GM23338 (cell line): ENCODE results near the gene MAP2K3. TPM values are rescaled to one million over a fixed set of nuclear protein-coding genes. Genes with fewer than 3 reads are reported as not detected.

Experiments used
- ATAC-seq: fragments of 200-7000 bp; cut with Tn5 transposase; 3 replicates; pipeline ENCODE4 v1.9.1; 2020
- DNase-seq: peaks from one replicate; pipeline ENCODE4 v3.0.0-alpha.2; 2015; ENCODE audit warnings: low spot score
- H2AFZ ChIP-seq: fragments of 200-600 bp; sonication (generic); 2 replicates; pipeline ENCODE4 v1.8.0; 2016; ENCODE audit warnings: antibody characterized with exemption, mild to moderate bottlenecking, moderate library complexity
- H3F3A ChIP-seq: fragments of 200-600 bp; sonication (generic); replicated peaks from 2 replicates; pipeline ENCODE4 v1.8.0; 2017; ENCODE audit warnings: antibody characterized with exemption, mixed run types, low read depth
- H3K27ac ChIP-seq: fragments of 200-600 bp; sonication (generic); 2 replicates; pipeline ENCODE4 v1.6.1; 2016; ENCODE audit warnings: low read depth
- H3K27me3 ChIP-seq: fragments of 200-600 bp; sonication (generic); 2 replicates; pipeline ENCODE4 v1.8.0; 2016; ENCODE audit warnings: mild to moderate bottlenecking, mixed run types, moderate library complexity; ENCODE audit not compliant: insufficient read depth
- H3K36me3 ChIP-seq: fragments of 200-600 bp; sonication (generic); 2 replicates; pipeline ENCODE4 v1.8.0; 2016; ENCODE audit warnings: mild to moderate bottlenecking; ENCODE audit not compliant: insufficient read depth
- H3K4me1 ChIP-seq: fragments of 200-600 bp; sonication (generic); 2 replicates; pipeline ENCODE4 v1.8.0; 2016; ENCODE audit warnings: mild to moderate bottlenecking, moderate library complexity; ENCODE audit not compliant: insufficient read depth
- H3K4me2 ChIP-seq: fragments of 200-600 bp; sonication (generic); 2 replicates; pipeline ENCODE4 v1.7.1; 2017; ENCODE audit warnings: mixed run types
- H3K4me3 ChIP-seq: fragments of 200-600 bp; sonication (generic); 2 replicates; pipeline ENCODE4 v1.6.1; 2016; ENCODE audit warnings: mixed run types
- H3K79me2 ChIP-seq: fragments of 200-600 bp; sonication (generic); replicated peaks from 2 replicates; pipeline ENCODE4 v1.8.0; 2017; ENCODE audit warnings: mild to moderate bottlenecking; ENCODE audit not compliant: insufficient read depth
- H3K9me2 ChIP-seq: fragments of 200-600 bp; sonication (generic); 2 replicates; pipeline ENCODE4 v1.8.0; 2017; ENCODE audit not compliant: insufficient read depth
- H4K20me1 ChIP-seq: fragments of 200-600 bp; sonication (generic); replicated peaks from 2 replicates; pipeline ENCODE4 v1.8.0; 2017; ENCODE audit warnings: mild to moderate bottlenecking; ENCODE audit not compliant: insufficient read depth
- H3K27ac Mint-ChIP-seq: 2 replicates; pipeline ENCODE4 v1.8.0; 2020; ENCODE audit warnings: inconsistent platforms, mild to moderate bottlenecking, moderate library complexity, mixed read lengths
- H3K27me3 Mint-ChIP-seq: 3 replicates; pipeline ENCODE4 v1.8.0; 2022; ENCODE audit warnings: low read depth, mild to moderate bottlenecking, moderate library complexity, mixed read lengths, inconsistent platforms; ENCODE audit not compliant: insufficient read depth, poor library complexity
- H3K36me3 Mint-ChIP-seq: 3 replicates; pipeline ENCODE4 v1.8.0; 2021; ENCODE audit warnings: low read depth, mild to moderate bottlenecking, inconsistent platforms, moderate library complexity, mixed read lengths
- H3K4me1 Mint-ChIP-seq: 3 replicates; pipeline ENCODE4 v1.8.0; 2020; ENCODE audit warnings: mild to moderate bottlenecking, inconsistent platforms, mixed read lengths
- H3K4me3 Mint-ChIP-seq: 3 replicates; pipeline ENCODE4 v1.8.0; 2021; ENCODE audit warnings: moderate library complexity, mild to moderate bottlenecking, inconsistent platforms, mixed read lengths
- H3K9me3 Mint-ChIP-seq: 3 replicates; pipeline ENCODE4 v1.8.0; 2020; ENCODE audit warnings: moderate library complexity, mild to moderate bottlenecking, inconsistent platforms, mixed read lengths
- CTCF ChIP-seq, 2 experiments: fragments of 200-600 bp in 1 of 2; sonication (generic) in 1 of 2; conservative IDR thresholded peaks; 2 replicates each; pipeline versions ENCODE4 v1.5.1 to v1.6.1; 2016 to 2017; ENCODE audit warnings: antibody characterized with exemption in 2 of 2, low read depth in 2 of 2, mild to moderate bottlenecking in 2 of 2, moderate library complexity in 1 of 2
- EZH2 ChIP-seq: fragments of 200-600 bp; sonication (generic); IDR thresholded peaks from one replicate; pipeline ENCODE4 v1.8.0; 2017; ENCODE audit warnings: antibody characterized with exemption, mild to moderate bottlenecking, low read depth; ENCODE audit not compliant: unreplicated experiment
- EZH2phosphoT487 ChIP-seq: fragments of 200-600 bp; sonication (generic); IDR thresholded peaks from one replicate; pipeline ENCODE4 v1.8.1; 2018; ENCODE audit warnings: antibody characterized with exemption; ENCODE audit not compliant: unreplicated experiment
- JUNB ChIP-seq: IDR thresholded peaks from one replicate; pipeline ENCODE4 v1.6.1; 2016; ENCODE audit warnings: antibody characterized with exemption; ENCODE audit not compliant: unreplicated experiment
- POLR2AphosphoS5 ChIP-seq: IDR thresholded peaks from 2 replicates; pipeline ENCODE4 v1.6.1; 2016; ENCODE audit warnings: antibody characterized with exemption, low read depth
- REST ChIP-seq: IDR thresholded peaks from one replicate; pipeline ENCODE4 v1.6.1; 2018; ENCODE audit warnings: antibody characterized with exemption; ENCODE audit not compliant: unreplicated experiment
- STAT1 ChIP-seq: IDR thresholded peaks from one replicate; pipeline ENCODE4 v1.6.1; 2016; ENCODE audit warnings: antibody characterized with exemption; ENCODE audit not compliant: unreplicated experiment
- ZNF114 ChIP-seq: fragments of 250-450 bp; sonication (Bioruptor Pico); IDR thresholded peaks from 2 replicates; pipeline ENCODE4 v1.5.0; 2020; ENCODE audit warnings: mild to moderate bottlenecking, moderate library complexity
- ZNF331 ChIP-seq: fragments of 250-450 bp; sonication (Bioruptor Pico); IDR thresholded peaks from 2 replicates; pipeline ENCODE4 v1.5.0; 2020; ENCODE audit warnings: low read depth, mild to moderate bottlenecking, moderate library complexity
- ZNF462 ChIP-seq: fragments of 250-450 bp; sonication (Bioruptor Pico); IDR thresholded peaks from 2 replicates; pipeline ENCODE4 v1.5.0; 2020; ENCODE audit warnings: mild to moderate bottlenecking, moderate library complexity
- polyA plus RNA-seq: library from polyadenylated mRNA; unstranded; fragments of >200 nt; fragmentation: Nextera tagmentation; extraction: Ambion mirVana; gene quantifications from 2 replicates; pipeline ENCODE4 v1.2.1, GENCODE V29; 2016
- total RNA-seq: library from RNA; depleted of rRNA; stranded (reverse); fragments of >200 nt; shearing (Covaris generic); gene quantifications from 2 replicates; pipeline ENCODE4 v1.2.3, GENCODE V29; 2014
- TF ChIP-seq, protein P1 (sequence below): IDR thresholded peaks from 2 replicates; pipeline ENCODE4 v1.6.1; 2016; ENCODE audit warnings: antibody characterized with exemption

Gene MAP2K3
- total and polyA plus RNA-seq, 2 experiments from 2014 or later = 28.5 to 31.7 TPM

DNA sequence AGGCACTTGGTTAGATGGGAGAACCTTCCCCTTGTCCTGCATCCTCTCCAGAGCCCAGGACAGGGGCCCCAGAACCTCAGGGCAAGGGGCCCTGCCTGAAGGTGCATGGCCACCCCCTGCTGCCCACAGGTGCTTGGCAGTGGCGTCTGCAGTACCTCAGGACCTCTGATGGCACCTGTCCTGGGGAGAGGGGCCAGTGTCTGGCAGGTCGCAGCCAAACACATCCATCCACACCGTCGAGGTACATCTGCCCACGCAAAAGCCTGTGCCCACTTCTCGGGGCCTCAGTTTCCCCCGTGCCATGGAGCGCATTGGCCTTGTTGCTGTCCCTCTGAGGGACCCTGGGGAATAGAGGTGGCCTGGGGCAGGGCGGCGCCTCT, 9.3 kb downstream of the MAP2K3 start:
- H3K27me3 Mint-ChIP-seq = peaks cover 30% of the 10 kb centered on the region
- H2AFZ ChIP-seq = no peak overlapping the region
- H3K4me2 ChIP-seq = no peak overlapping the region
- H4K20me1 ChIP-seq = peaks cover 7% of the 10 kb centered on the region
- no peaks in the 10 kb centered on the region for H3K4me1 ChIP-seq
- DNase-seq = no peak
- H3K4me3 ChIP-seq = no peak overlapping the region
- no peaks in the 10 kb centered on the region for H3K27me3 ChIP-seq
- H3F3A ChIP-seq = no peaks in the 10 kb centered on the region
- no peak overlapping the region for H3K27ac ChIP-seq
- no peak for ATAC-seq
- H3K4me3 Mint-ChIP-seq = no peak overlapping the region
- no peaks in the 10 kb centered on the region for H3K9me2 ChIP-seq
- no peaks in the 10 kb centered on the region; the same call in 1 of the 2 replicates for H3K36me3 ChIP-seq
- peaks cover 76% of the 10 kb centered on the region for H3K9me3 Mint-ChIP-seq
- H3K4me1 Mint-ChIP-seq = no peaks in the 10 kb centered on the region
- H3K36me3 Mint-ChIP-seq = peaks cover 25% of the 10 kb centered on the region
- peaks cover 23% of the 10 kb centered on the region for H3K79me2 ChIP-seq
- TF ChIP-seq EZH2phosphoT487 (no peak), EZH2 (no peak), REST (no peak), ZNF462 (CRISPR knock-in tag) (no peak), STAT1 (no peak), POLR2AphosphoS5 (no peak), ZNF114 (no peak), ZNF331 (no peak), CTCF (conservative IDR thresholded peaks at IDR 0.05; ENCODE audit: low read depth in 2 of 2) (no peak), JUNB (no peak)
- TF ChIP-seq, protein P1, sequence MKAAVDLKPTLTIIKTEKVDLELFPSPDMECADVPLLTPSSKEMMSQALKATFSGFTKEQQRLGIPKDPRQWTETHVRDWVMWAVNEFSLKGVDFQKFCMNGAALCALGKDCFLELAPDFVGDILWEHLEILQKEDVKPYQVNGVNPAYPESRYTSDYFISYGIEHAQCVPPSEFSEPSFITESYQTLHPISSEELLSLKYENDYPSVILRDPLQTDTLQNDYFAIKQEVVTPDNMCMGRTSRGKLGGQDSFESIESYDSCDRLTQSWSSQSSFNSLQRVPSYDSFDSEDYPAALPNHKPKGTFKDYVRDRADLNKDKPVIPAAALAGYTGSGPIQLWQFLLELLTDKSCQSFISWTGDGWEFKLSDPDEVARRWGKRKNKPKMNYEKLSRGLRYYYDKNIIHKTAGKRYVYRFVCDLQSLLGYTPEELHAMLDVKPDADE = no peak
- no peak overlapping the region for H3K27ac Mint-ChIP-seq
